Neural progenitor cell (in vitro differentiated cells): ENCODE data around the gene CCDC174.

Experiments used
- EZH2phosphoT487 ChIP-seq: fragments of 200-600 bp; sonication (generic); IDR thresholded peaks from 2 replicates; pipeline ENCODE4 v1.6.1; 2017; ENCODE audit warnings: antibody characterized with exemption
- TF ChIP-seq, protein P1 (sequence below): fragments of 200-600 bp; sonication (generic); IDR thresholded peaks from 2 replicates; pipeline ENCODE4 v1.5.1; 2017; ENCODE audit warnings: antibody characterized with exemption, mild to moderate bottlenecking

DNA sequence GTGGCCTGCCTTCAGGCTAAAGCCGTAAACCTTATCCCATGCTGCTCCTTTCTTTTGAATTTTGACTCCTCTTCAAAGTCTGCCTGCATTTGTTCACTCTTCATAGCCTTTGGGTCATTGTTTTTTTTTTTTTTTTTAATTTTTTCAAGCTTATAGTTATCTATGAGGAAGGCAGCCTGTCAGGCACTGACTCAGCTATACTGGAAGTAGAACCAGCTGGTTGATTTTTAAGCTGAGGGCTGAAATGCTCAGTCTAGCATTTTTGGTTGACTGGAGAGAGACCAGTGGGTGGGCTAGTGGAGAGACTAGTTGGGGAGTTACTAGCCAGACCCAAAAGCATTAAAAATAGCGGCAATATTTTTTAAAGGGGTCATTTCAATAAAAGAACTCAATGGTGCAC, 67.4 kb downstream of the CCDC174 start:
- TF ChIP-seq, protein P1, sequence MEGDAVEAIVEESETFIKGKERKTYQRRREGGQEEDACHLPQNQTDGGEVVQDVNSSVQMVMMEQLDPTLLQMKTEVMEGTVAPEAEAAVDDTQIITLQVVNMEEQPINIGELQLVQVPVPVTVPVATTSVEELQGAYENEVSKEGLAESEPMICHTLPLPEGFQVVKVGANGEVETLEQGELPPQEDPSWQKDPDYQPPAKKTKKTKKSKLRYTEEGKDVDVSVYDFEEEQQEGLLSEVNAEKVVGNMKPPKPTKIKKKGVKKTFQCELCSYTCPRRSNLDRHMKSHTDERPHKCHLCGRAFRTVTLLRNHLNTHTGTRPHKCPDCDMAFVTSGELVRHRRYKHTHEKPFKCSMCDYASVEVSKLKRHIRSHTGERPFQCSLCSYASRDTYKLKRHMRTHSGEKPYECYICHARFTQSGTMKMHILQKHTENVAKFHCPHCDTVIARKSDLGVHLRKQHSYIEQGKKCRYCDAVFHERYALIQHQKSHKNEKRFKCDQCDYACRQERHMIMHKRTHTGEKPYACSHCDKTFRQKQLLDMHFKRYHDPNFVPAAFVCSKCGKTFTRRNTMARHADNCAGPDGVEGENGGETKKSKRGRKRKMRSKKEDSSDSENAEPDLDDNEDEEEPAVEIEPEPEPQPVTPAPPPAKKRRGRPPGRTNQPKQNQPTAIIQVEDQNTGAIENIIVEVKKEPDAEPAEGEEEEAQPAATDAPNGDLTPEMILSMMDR, result no peak
- TF ChIP-seq EZH2phosphoT487, result no peak
